HepG2 (cell line): ENCODE results near the gene NBR1. TPM values are rescaled to one million over a fixed set of nuclear protein-coding genes. Genes with fewer than 3 reads are reported as not detected.

Experiments
- DZIP1 ChIP-seq: sonication (generic); formaldehyde crosslinking; IDR thresholded peaks from 2 replicates; pipeline ENCODE4 v1.5.0; 2020; ENCODE audit warnings: mild to moderate bottlenecking, missing genetic modification reagents
- E2F1 ChIP-seq: sonication (generic); formaldehyde crosslinking; IDR thresholded peaks from 2 replicates; pipeline ENCODE4 v1.5.0; 2020; ENCODE audit warnings: missing genetic modification reagents
- FOXP4 ChIP-seq: sonication (generic); formaldehyde crosslinking; IDR thresholded peaks from 2 replicates; pipeline ENCODE4 v1.4.0; 2020; ENCODE audit warnings: missing genetic modification reagents
- IKZF5 ChIP-seq: IDR thresholded peaks from 2 replicates; pipeline ENCODE4 v1.6.1; 2018; ENCODE audit warnings: missing genetic modification reagents, mild to moderate bottlenecking, missing compliant biosample characterization
- KDM4B ChIP-seq: sonication (generic); formaldehyde crosslinking; IDR thresholded peaks from 2 replicates; pipeline ENCODE4 v1.4.0; 2020; ENCODE audit warnings: missing genetic modification reagents
- REST ChIP-seq, 2 experiments: IDR thresholded peaks; 2 replicates each; pipeline ENCODE4 v1.6.1; 2011 to 2012; ENCODE audit warnings: low read length in 2 of 2, borderline replicate concordance in 1 of 2, low read depth in 1 of 2, mild to moderate bottlenecking in 1 of 2, moderate library complexity in 1 of 2
- polyA plus RNA-seq, 8 experiments: library from polyadenylated mRNA; depleted of rRNA in 3 of 8; stranded (reverse) in 7 of 8; unstranded in 1 of 8; fragments of >200 nt; fragmentation: Illumina TruSeq in 4 of 8; extraction: Trizol in 4 of 8; gene quantifications; 2 replicates each; pipeline versions ENCODE4 v1.2.1 to v1.2.3, GENCODE V29; 2011 to 2016; ENCODE audit warnings: low read depth in 4 of 8, missing spikeins in 1 of 8, mixed read lengths in 1 of 8; ENCODE audit not compliant: insufficient read depth in 1 of 8
- total RNA-seq, 5 experiments: library from RNA; depleted of rRNA; stranded (reverse); fragments of >200 nt; fragmentation: Illumina TruSeq; extraction: Trizol; gene quantifications; 2 replicates each; pipeline ENCODE4 v1.2.3, GENCODE V29; 2016; ENCODE audit warnings: low read depth in 1 of 5
- TF ChIP-seq, protein P1 (sequence below): IDR thresholded peaks from 2 replicates; pipeline ENCODE4 v1.6.1; 2016; ENCODE audit warnings: low read depth, control low read depth
- TF ChIP-seq, protein P2 (sequence below): IDR thresholded peaks from 2 replicates; pipeline ENCODE4 v1.6.1; 2016

The NBR1 gene
- total and polyA plus RNA-seq, 2 of the 13 experiments (the other 11 are each of a cell fraction or from before 2014, with no cell fraction given), result 51.7 to 121 TPM

- TF ChIP-seq E2F1 (no peak), REST (IDR thresholded peaks at IDR 0.05; ENCODE audit: borderline replicate concordance in 1 of 2, low read depth in 1 of 2, low read length in 2 of 2) (no peak), IKZF5 (CRISPR knock-in tag) (no peak), DZIP1 (CRISPR knock-in tag) (no peak), FOXP4 (CRISPR knock-in tag) (no peak), KDM4B (CRISPR knock-in tag) (no peak)
- TF ChIP-seq, protein P1, sequence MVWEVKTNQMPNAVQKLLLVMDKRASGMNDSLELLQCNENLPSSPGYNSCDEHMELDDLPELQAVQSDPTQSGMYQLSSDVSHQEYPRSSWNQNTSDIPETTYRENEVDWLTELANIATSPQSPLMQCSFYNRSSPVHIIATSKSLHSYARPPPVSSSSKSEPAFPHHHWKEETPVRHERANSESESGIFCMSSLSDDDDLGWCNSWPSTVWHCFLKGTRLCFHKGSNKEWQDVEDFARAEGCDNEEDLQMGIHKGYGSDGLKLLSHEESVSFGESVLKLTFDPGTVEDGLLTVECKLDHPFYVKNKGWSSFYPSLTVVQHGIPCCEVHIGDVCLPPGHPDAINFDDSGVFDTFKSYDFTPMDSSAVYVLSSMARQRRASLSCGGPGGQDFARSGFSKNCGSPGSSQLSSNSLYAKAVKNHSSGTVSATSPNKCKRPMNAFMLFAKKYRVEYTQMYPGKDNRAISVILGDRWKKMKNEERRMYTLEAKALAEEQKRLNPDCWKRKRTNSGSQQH (CRISPR knock-in tag), result no peak
- TF ChIP-seq, protein P2, sequence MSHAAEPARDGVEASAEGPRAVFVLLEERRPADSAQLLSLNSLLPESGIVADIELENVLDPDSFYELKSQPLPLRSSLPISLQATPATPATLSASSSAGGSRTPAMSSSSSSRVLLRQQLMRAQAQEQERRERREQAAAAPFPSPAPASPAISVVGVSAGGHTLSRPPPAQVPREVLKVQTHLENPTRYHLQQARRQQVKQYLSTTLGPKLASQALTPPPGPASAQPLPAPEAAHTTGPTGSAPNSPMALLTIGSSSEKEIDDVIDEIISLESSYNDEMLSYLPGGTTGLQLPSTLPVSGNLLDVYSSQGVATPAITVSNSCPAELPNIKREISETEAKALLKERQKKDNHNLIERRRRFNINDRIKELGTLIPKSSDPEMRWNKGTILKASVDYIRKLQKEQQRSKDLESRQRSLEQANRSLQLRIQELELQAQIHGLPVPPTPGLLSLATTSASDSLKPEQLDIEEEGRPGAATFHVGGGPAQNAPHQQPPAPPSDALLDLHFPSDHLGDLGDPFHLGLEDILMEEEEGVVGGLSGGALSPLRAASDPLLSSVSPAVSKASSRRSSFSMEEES (CRISPR knock-in tag), result no peak
Observed at GRCh38 chr17:43143201-43143600, 27.8 kb upstream of the NBR1 start (continued).
